ENCODE data around the gene SORCS2. TPM values are rescaled to one million over a fixed set of nuclear protein-coding genes. Genes with fewer than 3 reads are reported as not detected.

SORCS2 gene
- polyA plus RNA-seq, 1 donor from 2014 or later, result 1.0 TPM

DNA sequence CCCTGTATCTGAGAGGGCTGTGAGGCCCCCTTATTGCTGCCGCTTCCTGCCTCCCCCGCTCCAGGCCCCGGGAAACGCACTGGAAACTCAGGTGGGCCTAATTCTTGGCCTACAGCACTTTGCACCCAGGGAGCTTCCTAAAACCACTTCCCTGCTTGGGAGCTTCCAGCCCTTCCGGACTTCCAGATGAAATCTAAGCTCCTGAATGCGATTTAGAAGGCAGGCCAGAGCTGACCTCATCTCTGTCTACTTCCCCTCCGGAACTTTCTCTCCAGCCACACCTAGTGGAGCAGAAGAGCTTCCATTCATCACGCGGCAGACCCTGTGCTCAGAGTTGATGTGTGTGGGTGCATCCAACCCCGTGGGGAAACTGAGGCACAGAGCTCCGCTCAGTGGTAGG lies 84.2 kb downstream of the SORCS2 start:
- H4K20me1 ChIP-seq (ENCODE audit: insufficient read depth), result no peaks in the 10 kb centered on the region
- no peaks in the 10 kb centered on the region for H3K27me3 ChIP-seq (ENCODE audit: insufficient read depth, low read depth, low read length)
- TF ChIP-seq RAD21 (conservative IDR thresholded peaks at IDR 0.05) (no peak), SMC3 (conservative IDR thresholded peaks at IDR 0.05; ENCODE audit: poor library complexity) (no peak), EZH2 (IDR thresholded peaks at IDR 0.05; ENCODE audit: borderline replicate concordance, insufficient read depth, low read length, poor library complexity, severe bottlenecking) (no peak), REST (IDR thresholded peaks at IDR 0.05; ENCODE audit: borderline replicate concordance) (no peak), MXI1 (conservative IDR thresholded peaks at IDR 0.05; ENCODE audit: poor library complexity, severe bottlenecking) (no peak), TAF1 (IDR thresholded peaks at IDR 0.05; ENCODE audit: low read depth) (no peak), EP300 (conservative IDR thresholded peaks at IDR 0.05; ENCODE audit: poor library complexity, severe bottlenecking) (no peak), POLR2AphosphoS5 (IDR thresholded peaks at IDR 0.05) (no peak)
- TF ChIP-seq, protein P1, sequence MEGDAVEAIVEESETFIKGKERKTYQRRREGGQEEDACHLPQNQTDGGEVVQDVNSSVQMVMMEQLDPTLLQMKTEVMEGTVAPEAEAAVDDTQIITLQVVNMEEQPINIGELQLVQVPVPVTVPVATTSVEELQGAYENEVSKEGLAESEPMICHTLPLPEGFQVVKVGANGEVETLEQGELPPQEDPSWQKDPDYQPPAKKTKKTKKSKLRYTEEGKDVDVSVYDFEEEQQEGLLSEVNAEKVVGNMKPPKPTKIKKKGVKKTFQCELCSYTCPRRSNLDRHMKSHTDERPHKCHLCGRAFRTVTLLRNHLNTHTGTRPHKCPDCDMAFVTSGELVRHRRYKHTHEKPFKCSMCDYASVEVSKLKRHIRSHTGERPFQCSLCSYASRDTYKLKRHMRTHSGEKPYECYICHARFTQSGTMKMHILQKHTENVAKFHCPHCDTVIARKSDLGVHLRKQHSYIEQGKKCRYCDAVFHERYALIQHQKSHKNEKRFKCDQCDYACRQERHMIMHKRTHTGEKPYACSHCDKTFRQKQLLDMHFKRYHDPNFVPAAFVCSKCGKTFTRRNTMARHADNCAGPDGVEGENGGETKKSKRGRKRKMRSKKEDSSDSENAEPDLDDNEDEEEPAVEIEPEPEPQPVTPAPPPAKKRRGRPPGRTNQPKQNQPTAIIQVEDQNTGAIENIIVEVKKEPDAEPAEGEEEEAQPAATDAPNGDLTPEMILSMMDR (IDR thresholded peaks at IDR 0.05; ENCODE audit: poor library complexity, severe bottlenecking), result no peak
- H3K36me3 ChIP-seq (ENCODE audit: insufficient read depth, low read length), result no peaks in the 10 kb centered on the region
- H3K9me2 ChIP-seq (ENCODE audit: insufficient read depth, low read length), result no peaks in the 10 kb centered on the region
- H3K4me3 ChIP-seq (ENCODE audit: low read length), result no peak overlapping the region
- no peak overlapping the region for H2AFZ ChIP-seq (ENCODE audit: low read depth, low read length)
- H3K4me2 ChIP-seq (ENCODE audit: low read length), result no peak overlapping the region
- H3K9me3 ChIP-seq (ENCODE audit: low read length), result no peaks in the 10 kb centered on the region
- H3K79me2 ChIP-seq (replicated peaks; ENCODE audit: insufficient read depth, low read length), result no peaks in the 10 kb centered on the region
- H3K27ac ChIP-seq (ENCODE audit: low read length), result no peak overlapping the region
- no peaks in the 10 kb centered on the region for H3F3A ChIP-seq (ENCODE audit: insufficient read depth, low read length, poor library complexity, severe bottlenecking)
- H3K9ac ChIP-seq (ENCODE audit: low read length), result no peak overlapping the region

- Histone ChIP-seq H3K36me3 (ENCODE audit: insufficient read depth, low read length) (no peaks in the 10 kb centered on the region), H3K27me3 (ENCODE audit: insufficient read depth, low read depth, low read length) (no peaks in the 10 kb centered on the region), H3K4me2 (ENCODE audit: low read length) (no peak overlapping the region), H3K9ac (ENCODE audit: low read length) (no peak overlapping the region), H3K27ac (ENCODE audit: low read length) (no peak overlapping the region), H3K9me3 (ENCODE audit: low read length) (no peaks in the 10 kb centered on the region), H3K4me3 (ENCODE audit: low read length) (no peak overlapping the region), H2AFZ (ENCODE audit: low read depth, low read length) (no peak overlapping the region), H4K20me1 (ENCODE audit: insufficient read depth) (no peaks in the 10 kb centered on the region), H3K79me2 (replicated peaks; ENCODE audit: insufficient read depth, low read length) (no peaks in the 10 kb centered on the region), H3F3A (ENCODE audit: insufficient read depth, low read length, poor library complexity, severe bottlenecking) (no peaks in the 10 kb centered on the region), H3K9me2 (ENCODE audit: insufficient read depth, low read length) (no peaks in the 10 kb centered on the region)
- TF ChIP-seq EZH2 (IDR thresholded peaks at IDR 0.05; ENCODE audit: borderline replicate concordance, insufficient read depth, low read length, poor library complexity, severe bottlenecking) (no peak), TAF1 (IDR thresholded peaks at IDR 0.05; ENCODE audit: low read depth) (no peak), EP300 (conservative IDR thresholded peaks at IDR 0.05; ENCODE audit: poor library complexity, severe bottlenecking) (no peak), RAD21 (conservative IDR thresholded peaks at IDR 0.05) (no peak), MXI1 (conservative IDR thresholded peaks at IDR 0.05; ENCODE audit: poor library complexity, severe bottlenecking) (no peak), REST (IDR thresholded peaks at IDR 0.05; ENCODE audit: borderline replicate concordance) (no peak), POLR2AphosphoS5 (IDR thresholded peaks at IDR 0.05) (no peak), SMC3 (conservative IDR thresholded peaks at IDR 0.05; ENCODE audit: poor library complexity) (no peak)
- TF ChIP-seq, protein P1 (IDR thresholded peaks at IDR 0.05; ENCODE audit: poor library complexity, severe bottlenecking), result no peak
Measured at GRCh38 chr4:7278071-7278765, 85.9 kb downstream of the SORCS2 start.

Data from neural cell (in vitro differentiated cells).